Esophagus squamous epithelium (tissue), 4 donors: Measurements from ENCODE around the gene RITA1.

Experiments
- CTCF ChIP-seq, 6 experiments: fragments of 450-650 bp in 4 of 6; fragments of 200-600 bp in 2 of 6; sonication (generic) in 2 of 6; IDR thresholded peaks; one replicate each; pipeline ENCODE4 v1.5.1; 2016 to 2019; ENCODE audit warnings: antibody characterized with exemption in 6 of 6, mild to moderate bottlenecking in 4 of 6, moderate library complexity in 4 of 6
- POLR2A ChIP-seq, 4 donors: fragments of 450-650 bp; IDR thresholded peaks; one replicate each; pipeline ENCODE4 v1.6.1; 2017; ENCODE audit warnings: antibody characterized with exemption in 4 of 4, mild to moderate bottlenecking in 4 of 4, moderate library complexity in 3 of 4

GRCh38 chr12:113138826-113139225, 46.7 kb upstream of the RITA1 start:
- TF ChIP-seq POLR2A (IDR thresholded peaks at IDR 0.05): no peak
- TF ChIP-seq CTCF (IDR thresholded peaks at IDR 0.05): no peak
